ENCODE results near the gene MAD1L1. TPM values are rescaled to one million over a fixed set of nuclear protein-coding genes. Genes with fewer than 3 reads are reported as not detected.

MAD1L1 gene
- total and polyA plus RNA-seq, 2 of the 13 experiments (the other 11 are each of a cell fraction or from before 2014, with no cell fraction given): 17.4 to 64.7 TPM

GRCh38 chr7:2249744-2250323, 17.1 kb upstream of the MAD1L1 start:
- Histone ChIP-seq H3K4me3 (replicated peaks in 1 of 3; ENCODE audit: insufficient read depth in 1 of 3, low read depth in 2 of 3, low read length in 3 of 3) (no peak overlapping the region), H2AFZ (ENCODE audit: low read length) (no peak overlapping the region), H4K20me1 (ENCODE audit: insufficient read depth, low read length) (no peaks in the 10 kb centered on the region), H3K9me3 (ENCODE audit: low read length) (no peaks in the 10 kb centered on the region), H3K4me2 (ENCODE audit: low read depth, low read length) (no peak overlapping the region), H3K27ac (ENCODE audit: extremely low read length, insufficient read depth, low read length) (no peak overlapping the region), H3K36me3 (replicated peaks in 1 of 2; ENCODE audit: control insufficient read depth in 1 of 2, insufficient read depth in 2 of 2, low read length in 2 of 2) (peaks cover 1 to 9% of the 10 kb centered on the region in 2 experiments; a peak in 2 of 5 replicates), H3K27me3 (ENCODE audit: control insufficient read depth in 1 of 2, insufficient read depth in 2 of 2, low read length in 2 of 2) (no peaks in the 10 kb centered on the region), H3K9ac (ENCODE audit: insufficient read depth, low read depth, low read length) (no peak overlapping the region), H3K4me1 (ENCODE audit: insufficient read depth, low read length) (peaks cover 11% of the 10 kb centered on the region), H3K79me2 (ENCODE audit: insufficient read depth, low read length) (no peaks in the 10 kb centered on the region)
- DNase-seq (ENCODE audit: low spot score): no peak
- in situ Hi-C loops (cut with HindIII; ENCODE audit: extremely low pct_ligation_motif_present, low pct_unique_long_range_greater_than_20kb): loop anchor here (10.0 kb wide), 1 partner anchor 55 kb away; no protein-coding TSS in a partner anchor
- ChIA-PET CTCF (ENCODE audit: low intra/inter-chr PET ratio, low total read pairs) (no interaction called here), POLR2A (no interaction called here)
- intact Hi-C loops (cut with micrococcal nuclease; ENCODE audit: unreplicated experiment): loop anchor here (10.0 kb wide), 1 partner anchor 65 kb away; the partner anchor contains the start of gene SNX8
- no TSS peak for BruUV-seq (replicated peaks)
- 96% methylated on average over 22 of the region's 27 CpGs for WGBS (ENCODE audit: low lambda C conversion rate)
- TF ChIP-seq SIN3A (IDR thresholded peaks at IDR 0.05; ENCODE audit: borderline replicate concordance, low read depth, low read length) (no peak), AGO2 (optimal IDR thresholded peaks at IDR 0.05; ENCODE audit: low read depth, low read length) (peak; percentile 82)
- ATAC-seq: no peak
- FAIRE-seq: no peak

- intact Hi-C loops (cut with micrococcal nuclease; ENCODE audit: unreplicated experiment) (loop anchor here (10.0 kb wide), 1 partner anchor 66 kb away; the partner anchor contains the start of gene SNX8), in situ Hi-C loops (cut with HindIII; ENCODE audit: extremely low pct_ligation_motif_present, low pct_unique_long_range_greater_than_20kb) (no loop called here)
- H3K79me2 ChIP-seq (ENCODE audit: insufficient read depth, low read length): no peaks in the 10 kb centered on the region
- no TSS peak for BruUV-seq (replicated peaks)
- H3K36me3 ChIP-seq (replicated peaks in 1 of 2; ENCODE audit: control insufficient read depth in 1 of 2, insufficient read depth in 2 of 2, low read length in 2 of 2): peaks cover 0 to 2% of the 10 kb centered on the region in 2 experiments; a peak in 2 of 5 replicates
- H2AFZ ChIP-seq (ENCODE audit: low read length): no peak overlapping the region
- H3K4me1 ChIP-seq (ENCODE audit: insufficient read depth, low read length): peaks cover 11% of the 10 kb centered on the region
- no peak for ATAC-seq
- no peaks in the 10 kb centered on the region for H3K27me3 ChIP-seq (ENCODE audit: control insufficient read depth in 1 of 2, insufficient read depth in 2 of 2, low read length in 2 of 2)
- CTCF ChIA-PET (ENCODE audit: low intra/inter-chr PET ratio, low total read pairs): no interaction called here
- no peak for FAIRE-seq
- WGBS (ENCODE audit: low lambda C conversion rate): 95% methylated on average over 15 of the region's 24 CpGs
- H3K27ac ChIP-seq (ENCODE audit: extremely low read length, insufficient read depth, low read length): no peak overlapping the region
- H3K9ac ChIP-seq (ENCODE audit: insufficient read depth, low read depth, low read length): no peak overlapping the region
- POLR2A ChIA-PET: no interaction called here
- no peaks in the 10 kb centered on the region for H4K20me1 ChIP-seq (ENCODE audit: insufficient read depth, low read length)
- no peaks in the 10 kb centered on the region for H3K9me3 ChIP-seq (ENCODE audit: low read length)
- no peak for DNase-seq (ENCODE audit: low spot score)
- no peak overlapping the region for H3K4me3 ChIP-seq (replicated peaks in 1 of 3; ENCODE audit: insufficient read depth in 1 of 3, low read depth in 2 of 3, low read length in 3 of 3)
- H3K4me2 ChIP-seq (ENCODE audit: low read depth, low read length): no peak overlapping the region
- no peak for TF ChIP-seq SYNCRIP (IDR thresholded peaks at IDR 0.05; ENCODE audit: insufficient read depth, low read depth, low read length)
- TF ChIP-seq ZNF790 (CRISPR knock-in tag; IDR thresholded peaks at IDR 0.05; ENCODE audit: borderline replicate concordance): no peak
- TF ChIP-seq ZNF850 (CRISPR knock-in tag; conservative IDR thresholded peaks at IDR 0.05): no peak
- no peak for TF ChIP-seq ZNF552 (CRISPR knock-in tag; IDR thresholded peaks at IDR 0.05; ENCODE audit: borderline replicate concordance)
- no peak for TF ChIP-seq ZNF207 (IDR thresholded peaks at IDR 0.05; ENCODE audit: borderline replicate concordance)
- TF ChIP-seq HOXA9 (CRISPR knock-in tag; IDR thresholded peaks at IDR 0.05; ENCODE audit: borderline replicate concordance): no peak
- TF ChIP-seq CHD2 (IDR thresholded peaks at IDR 0.05; ENCODE audit: low read depth, low read length): no peak
Observed at GRCh38 chr7:2248984-2249694, 16.4 kb upstream of the MAD1L1 start.

Measured in HepG2 (cell line).